H1 (cell line): Measurements from ENCODE around the gene HIVEP3.

ENCODE experiments used
- EP300 ChIP-seq, 2 experiments: IDR thresholded peaks; 1 replicate in 1 of 2; 2 replicates in 1 of 2; pipeline ENCODE4 v1.6.1; 2011 to 2012; ENCODE audit warnings: low read depth in 2 of 2, low read length in 2 of 2, mild to moderate bottlenecking in 2 of 2, borderline replicate concordance in 1 of 2, inconsistent platforms in 1 of 2, moderate library complexity in 1 of 2
- POLR2AphosphoS5 ChIP-seq: IDR thresholded peaks from 2 replicates; pipeline ENCODE4 v1.6.1; 2011; ENCODE audit warnings: low read depth, low read length
- TF ChIP-seq, protein P1 (sequence below): IDR thresholded peaks from 2 replicates; pipeline ENCODE4 v1.6.1; 2012; ENCODE audit warnings: low read length, inconsistent platforms
- TF ChIP-seq, protein P2 (sequence below), 3 experiments: IDR thresholded peaks; 1 replicate in 2 of 3; 2 replicates in 1 of 3; pipeline versions ENCODE4 v1.5.1 to v1.6.1; 2011; ENCODE audit warnings: low read length in 3 of 3, mild to moderate bottlenecking in 3 of 3, inconsistent platforms in 2 of 3, low read depth in 1 of 3, moderate library complexity in 1 of 3; ENCODE audit not compliant: insufficient read depth in 1 of 3; ENCODE audit errors: control extremely low read depth in 1 of 3

- TF ChIP-seq, protein P1, sequence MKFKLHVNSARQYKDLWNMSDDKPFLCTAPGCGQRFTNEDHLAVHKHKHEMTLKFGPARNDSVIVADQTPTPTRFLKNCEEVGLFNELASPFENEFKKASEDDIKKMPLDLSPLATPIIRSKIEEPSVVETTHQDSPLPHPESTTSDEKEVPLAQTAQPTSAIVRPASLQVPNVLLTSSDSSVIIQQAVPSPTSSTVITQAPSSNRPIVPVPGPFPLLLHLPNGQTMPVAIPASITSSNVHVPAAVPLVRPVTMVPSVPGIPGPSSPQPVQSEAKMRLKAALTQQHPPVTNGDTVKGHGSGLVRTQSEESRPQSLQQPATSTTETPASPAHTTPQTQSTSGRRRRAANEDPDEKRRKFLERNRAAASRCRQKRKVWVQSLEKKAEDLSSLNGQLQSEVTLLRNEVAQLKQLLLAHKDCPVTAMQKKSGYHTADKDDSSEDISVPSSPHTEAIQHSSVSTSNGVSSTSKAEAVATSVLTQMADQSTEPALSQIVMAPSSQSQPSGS: no peak
- TF ChIP-seq EP300 (IDR thresholded peaks at IDR 0.05; ENCODE audit: borderline replicate concordance in 1 of 2, low read depth in 2 of 2, low read length in 2 of 2) (no peak), POLR2AphosphoS5 (no peak)
- TF ChIP-seq, protein P2, sequence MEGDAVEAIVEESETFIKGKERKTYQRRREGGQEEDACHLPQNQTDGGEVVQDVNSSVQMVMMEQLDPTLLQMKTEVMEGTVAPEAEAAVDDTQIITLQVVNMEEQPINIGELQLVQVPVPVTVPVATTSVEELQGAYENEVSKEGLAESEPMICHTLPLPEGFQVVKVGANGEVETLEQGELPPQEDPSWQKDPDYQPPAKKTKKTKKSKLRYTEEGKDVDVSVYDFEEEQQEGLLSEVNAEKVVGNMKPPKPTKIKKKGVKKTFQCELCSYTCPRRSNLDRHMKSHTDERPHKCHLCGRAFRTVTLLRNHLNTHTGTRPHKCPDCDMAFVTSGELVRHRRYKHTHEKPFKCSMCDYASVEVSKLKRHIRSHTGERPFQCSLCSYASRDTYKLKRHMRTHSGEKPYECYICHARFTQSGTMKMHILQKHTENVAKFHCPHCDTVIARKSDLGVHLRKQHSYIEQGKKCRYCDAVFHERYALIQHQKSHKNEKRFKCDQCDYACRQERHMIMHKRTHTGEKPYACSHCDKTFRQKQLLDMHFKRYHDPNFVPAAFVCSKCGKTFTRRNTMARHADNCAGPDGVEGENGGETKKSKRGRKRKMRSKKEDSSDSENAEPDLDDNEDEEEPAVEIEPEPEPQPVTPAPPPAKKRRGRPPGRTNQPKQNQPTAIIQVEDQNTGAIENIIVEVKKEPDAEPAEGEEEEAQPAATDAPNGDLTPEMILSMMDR (IDR thresholded peaks at IDR 0.05; ENCODE audit: control extremely low read depth in 1 of 3, insufficient read depth in 1 of 3, low read depth in 1 of 3, low read length in 3 of 3): no peak
Measured at GRCh38 chr1:41894808-41895483, 23.8 kb downstream of the HIVEP3 start.
